Vagina (tissue), 2 donors: ENCODE results near the gene GSTM4.

ENCODE experiments used
- POLR2A ChIP-seq, 2 donors: fragments of 450-650 bp; IDR thresholded peaks; one replicate each; pipeline ENCODE4 v1.6.1; 2017; ENCODE audit warnings: antibody characterized with exemption in 2 of 2, mild to moderate bottlenecking in 2 of 2, moderate library complexity in 2 of 2
- POLR2AphosphoS5 ChIP-seq, 2 donors: sonication (generic); formaldehyde crosslinking; IDR thresholded peaks; one replicate each; pipeline ENCODE4 v1.9.0; 2017; ENCODE audit warnings: antibody characterized with exemption in 2 of 2, mild to moderate bottlenecking in 2 of 2, low read depth in 1 of 2; ENCODE audit not compliant: insufficient read depth in 1 of 2
- TF ChIP-seq, protein P1 (sequence below), 3 experiments: fragments of 450-650 bp in 2 of 3; fragments of 200-600 bp in 1 of 3; sonication (generic) in 1 of 3; IDR thresholded peaks; one replicate each; pipeline ENCODE4 v1.5.1; 2017 to 2019; ENCODE audit warnings: antibody characterized with exemption in 3 of 3, mild to moderate bottlenecking in 2 of 3, moderate library complexity in 2 of 3

DNA sequence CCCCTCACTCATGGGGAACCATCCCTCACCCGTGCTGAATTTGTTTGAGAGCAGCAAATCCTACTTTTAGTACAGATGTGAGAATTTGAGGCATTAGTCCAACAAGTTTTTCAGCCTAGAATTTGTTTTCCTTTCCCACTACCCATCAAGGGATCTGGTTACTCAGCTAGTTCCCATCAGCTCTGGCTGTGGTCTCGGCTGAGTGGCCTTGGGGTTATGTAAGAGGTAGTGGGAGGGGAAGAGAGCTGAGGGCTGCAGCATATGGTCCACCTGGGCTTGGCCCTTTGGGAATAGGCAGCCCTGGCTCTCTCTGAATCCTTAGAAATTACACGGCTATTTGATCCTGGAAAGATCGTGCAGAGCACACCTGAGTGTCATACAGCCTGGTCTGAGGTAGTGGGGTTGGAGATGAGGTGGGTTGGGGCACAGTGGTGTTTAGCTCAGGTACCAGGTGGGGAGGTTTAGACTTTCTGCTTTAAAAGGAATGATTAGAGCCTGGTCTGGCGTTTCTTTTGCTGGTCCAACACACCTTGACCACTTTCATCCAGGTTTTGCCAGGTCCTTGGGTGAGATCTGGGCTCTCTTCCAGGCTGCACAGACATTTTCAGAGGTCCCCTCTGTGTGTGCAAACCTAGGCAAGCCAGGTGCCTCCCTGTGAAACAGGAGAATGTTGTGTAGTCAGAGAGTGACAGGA lies 4.2 kb downstream of the GSTM4 start:
- TF ChIP-seq, protein P1, sequence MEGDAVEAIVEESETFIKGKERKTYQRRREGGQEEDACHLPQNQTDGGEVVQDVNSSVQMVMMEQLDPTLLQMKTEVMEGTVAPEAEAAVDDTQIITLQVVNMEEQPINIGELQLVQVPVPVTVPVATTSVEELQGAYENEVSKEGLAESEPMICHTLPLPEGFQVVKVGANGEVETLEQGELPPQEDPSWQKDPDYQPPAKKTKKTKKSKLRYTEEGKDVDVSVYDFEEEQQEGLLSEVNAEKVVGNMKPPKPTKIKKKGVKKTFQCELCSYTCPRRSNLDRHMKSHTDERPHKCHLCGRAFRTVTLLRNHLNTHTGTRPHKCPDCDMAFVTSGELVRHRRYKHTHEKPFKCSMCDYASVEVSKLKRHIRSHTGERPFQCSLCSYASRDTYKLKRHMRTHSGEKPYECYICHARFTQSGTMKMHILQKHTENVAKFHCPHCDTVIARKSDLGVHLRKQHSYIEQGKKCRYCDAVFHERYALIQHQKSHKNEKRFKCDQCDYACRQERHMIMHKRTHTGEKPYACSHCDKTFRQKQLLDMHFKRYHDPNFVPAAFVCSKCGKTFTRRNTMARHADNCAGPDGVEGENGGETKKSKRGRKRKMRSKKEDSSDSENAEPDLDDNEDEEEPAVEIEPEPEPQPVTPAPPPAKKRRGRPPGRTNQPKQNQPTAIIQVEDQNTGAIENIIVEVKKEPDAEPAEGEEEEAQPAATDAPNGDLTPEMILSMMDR (IDR thresholded peaks at IDR 0.05) = no peak
- TF ChIP-seq POLR2AphosphoS5 (IDR thresholded peaks at IDR 0.05; ENCODE audit: insufficient read depth in 1 of 2, low read depth in 1 of 2) = no peak
- TF ChIP-seq POLR2A (IDR thresholded peaks at IDR 0.05) = no peak
